GM19025 (cell line): ENCODE results near the gene ATN1.
"Not testable (repeated sequence)": the region's sequence is repeated elsewhere in the genome, so short reads cannot be mapped to it uniquely, and the experiment has no call there.

Source experiments
- ATAC-seq: cut with Tn5 transposase; IDR thresholded peaks from one replicate; pipeline ENCODE4 v1.9.1; 2021; ENCODE audit warnings: mild to moderate bottlenecking, low read depth, moderate library complexity; ENCODE audit not compliant: unreplicated experiment

ATN1 gene

GRCh38 chr12:6902448-6902847 is 25.3 kb upstream of the ATN1 start:
- ATAC-seq: no peak

- ATAC-seq: no peak
Observed at GRCh38 chr12:6903722-6904121, 24.0 kb upstream of the ATN1 start.

GRCh38 chr12:6904280-6905276 is 23.2 kb upstream of the ATN1 start, which contains the start of gene LRRC23:
Gene LRRC23 (plus strand): TSS chr12:6904822. CDS start chr12:6905634, 812 bp downstream.
- peak; percentile 95 for ATAC-seq

- ATAC-seq: no peak
Observed at GRCh38 chr12:6905414-6906040, 22.2 kb upstream of the ATN1 start.

GRCh38 chr12:6908141-6908540 is 19.6 kb upstream of the ATN1 start:
- not testable (repeated sequence) for ATAC-seq

- no peak for ATAC-seq
Observed at GRCh38 chr12:6909421-6910145, 18.2 kb upstream of the ATN1 start.

- ATAC-seq: no peak
Observed at GRCh38 chr12:6912164-6912935, 15.4 kb upstream of the ATN1 start.

- peak; percentile 75 for ATAC-seq
Observed at GRCh38 chr12:6914246-6914946, 13.4 kb upstream of the ATN1 start, which contains the start of gene ENO2. Gene ENO2 (plus strand): TSS chr12:6914580. CDS start chr12:6915833, 1,253 bp downstream.

- no peak for ATAC-seq
Observed at GRCh38 chr12:6914947-6915788, 12.6 kb upstream of the ATN1 start.

GRCh38 chr12:6915789-6916285 is 11.9 kb upstream of the ATN1 start:
- no peak for ATAC-seq

- no peak for ATAC-seq
Observed at GRCh38 chr12:6916426-6917200, 11.1 kb upstream of the ATN1 start.

- no peak for ATAC-seq
Observed at GRCh38 chr12:6917491-6918231, 10.1 kb upstream of the ATN1 start.

GRCh38 chr12:6919588-6919987 is 8.2 kb upstream of the ATN1 start:
- ATAC-seq: no peak

GRCh38 chr12:6921539-6921938 is 6.2 kb upstream of the ATN1 start:
- no peak for ATAC-seq

- no peak for ATAC-seq
Observed at GRCh38 chr12:6921996-6922946, 5.5 kb upstream of the ATN1 start.
